ENCODE measurements around the gene PRRC2C. TPM values are rescaled to one million over a fixed set of nuclear protein-coding genes. Genes with fewer than 3 reads are reported as not detected.

Gene PRRC2C
- total and polyA plus RNA-seq, 2 experiments from 2014 or later: 47.0 to 88.9 TPM

GRCh38 chr1:171641076-171641864 is 155.9 kb downstream of the PRRC2C start:
- in situ Hi-C loops (cut with MboI): loop anchor here (5.0 kb wide), 1 partner anchor 341 kb away; no protein-coding TSS in a partner anchor
- Histone ChIP-seq H3K9ac (no peak overlapping the region), H2AFZ (no peak overlapping the region), H3K79me2 (ENCODE audit: insufficient read depth) (no peaks in the 10 kb centered on the region), H3K9me3 (ENCODE audit: low read depth) (no peaks in the 10 kb centered on the region), H3F3A (ENCODE audit: insufficient read depth) (peaks cover 7% of the 10 kb centered on the region), H3K9me2 (ENCODE audit: insufficient read depth) (no peaks in the 10 kb centered on the region), H3K4me1 (ENCODE audit: insufficient read depth) (peaks cover 9% of the 10 kb centered on the region; the same call in 1 of the 2 replicates), H3K27me3 (replicated peaks; ENCODE audit: insufficient read depth) (no peaks in the 10 kb centered on the region), H3K4me3 (no peak overlapping the region), H3K27ac (no peak overlapping the region), H4K20me1 (ENCODE audit: insufficient read depth) (no peaks in the 10 kb centered on the region), H3K36me3 (ENCODE audit: low read depth) (no peaks in the 10 kb centered on the region), H3K4me2 (ENCODE audit: unreplicated experiment) (no peak overlapping the region)
- DNase-seq: no peak
- TF ChIP-seq EZH2 (IDR thresholded peaks at IDR 0.05; ENCODE audit: insufficient read depth, poor library complexity, severe bottlenecking) (no peak), EZH2phosphoT487 (IDR thresholded peaks at IDR 0.05; ENCODE audit: insufficient read depth, low read depth) (no peak)
- WGBS, 2 experiments (ENCODE audit: low coverage in 1 of 2, low lambda C conversion rate in 2 of 2, missing lambda C conversion rate in 2 of 2): 49 to 54% methylated on average over 10 of the region's 10 CpGs

- WGBS, 2 experiments (ENCODE audit: low coverage in 1 of 2, low lambda C conversion rate in 2 of 2, missing lambda C conversion rate in 2 of 2): 69 to 77% methylated on average over 4 of the region's 4 CpGs
These were observed 156.9 kb downstream of the PRRC2C start for GRCh38 chr1:171642197-171642596.

More at GRCh38 chr1:171642197-171642596, 156.9 kb downstream of the PRRC2C start:
- no peak for DNase-seq
- peaks cover 16% of the 10 kb centered on the region; the same call in 1 of the 2 replicates for H3K4me1 ChIP-seq (ENCODE audit: insufficient read depth)
- no peak overlapping the region for H3K4me2 ChIP-seq (ENCODE audit: unreplicated experiment)
- in situ Hi-C loops (cut with MboI): loop anchor here (5.0 kb wide), 1 partner anchor 340 kb away; no protein-coding TSS in a partner anchor
- no peak overlapping the region for H3K27ac ChIP-seq
- no peaks in the 10 kb centered on the region for H3K9me3 ChIP-seq (ENCODE audit: low read depth)
- H4K20me1 ChIP-seq (ENCODE audit: insufficient read depth): no peaks in the 10 kb centered on the region
- no peaks in the 10 kb centered on the region for H3K9me2 ChIP-seq (ENCODE audit: insufficient read depth)
- H3K27me3 ChIP-seq (replicated peaks; ENCODE audit: insufficient read depth): no peaks in the 10 kb centered on the region
- TF ChIP-seq EZH2phosphoT487 (IDR thresholded peaks at IDR 0.05; ENCODE audit: insufficient read depth, low read depth) (no peak), EZH2 (IDR thresholded peaks at IDR 0.05; ENCODE audit: insufficient read depth, poor library complexity, severe bottlenecking) (no peak)
- H3K36me3 ChIP-seq (ENCODE audit: low read depth): no peaks in the 10 kb centered on the region
- no peak overlapping the region for H2AFZ ChIP-seq
- no peak overlapping the region for H3K4me3 ChIP-seq
- peaks cover 14% of the 10 kb centered on the region for H3F3A ChIP-seq (ENCODE audit: insufficient read depth)
- H3K9ac ChIP-seq: no peak overlapping the region
- H3K79me2 ChIP-seq (ENCODE audit: insufficient read depth): no peaks in the 10 kb centered on the region

Small RNAs within 50 kb of the gene (small RNA-seq; reads per million reads assigned to genes)
- not detected for gene CYCSP53 (ENCODE audit: low read depth, low replicate concordance)

Other genes starting within 250 kb of the PRRC2C start
- gene FMO1, start 237.0 kb upstream of the PRRC2C start, total RNA-seq (2014; rRNA removed; shearing (Covaris generic)): not detected in 2 replicates
- gene FMO1, start 237.0 kb upstream of the PRRC2C start, polyA plus RNA-seq (2016; fragmentation: Nextera tagmentation; extraction: Ambion mirVana): not detected in 2 replicates
- gene FMO4, start 171.3 kb upstream of the PRRC2C start, total RNA-seq (2014; rRNA removed; shearing (Covaris generic)): 1.6 and 1.7 TPM in 2 replicates
- 0.82 and 1.4 TPM in 2 replicates for gene FMO4, start 171.3 kb upstream of the PRRC2C start, polyA plus RNA-seq (2016; fragmentation: Nextera tagmentation; extraction: Ambion mirVana)
- gene MYOCOS, start 136.7 kb downstream of the PRRC2C start, total RNA-seq (2014; rRNA removed; shearing (Covaris generic)): not detected in 2 replicates
- not detected in 2 replicates for gene MYOCOS, start 136.7 kb downstream of the PRRC2C start, polyA plus RNA-seq (2016; fragmentation: Nextera tagmentation; extraction: Ambion mirVana)
- gene MYOC, start 167.2 kb downstream of the PRRC2C start, total RNA-seq (2014; rRNA removed; shearing (Covaris generic)): not detected in 2 replicates
- not detected in 2 replicates for gene MYOC, start 167.2 kb downstream of the PRRC2C start, polyA plus RNA-seq (2016; fragmentation: Nextera tagmentation; extraction: Ambion mirVana)

Measured in GM23248 (cell line).